GM19468 (cell line): Measurements from ENCODE around the gene CAPN10.

ENCODE experiments used
- ATAC-seq: cut with Tn5 transposase; IDR thresholded peaks from one replicate; pipeline ENCODE4 v1.9.1; 2021; ENCODE audit warnings: mild to moderate bottlenecking, moderate library complexity, moderate number of reproducible peaks; ENCODE audit not compliant: unreplicated experiment; ENCODE audit errors: extremely low read depth

The CAPN10 gene

GRCh38 chr2:240632306-240632721 is 45.8 kb downstream of the CAPN10 start:
- no peak for ATAC-seq

DNA sequence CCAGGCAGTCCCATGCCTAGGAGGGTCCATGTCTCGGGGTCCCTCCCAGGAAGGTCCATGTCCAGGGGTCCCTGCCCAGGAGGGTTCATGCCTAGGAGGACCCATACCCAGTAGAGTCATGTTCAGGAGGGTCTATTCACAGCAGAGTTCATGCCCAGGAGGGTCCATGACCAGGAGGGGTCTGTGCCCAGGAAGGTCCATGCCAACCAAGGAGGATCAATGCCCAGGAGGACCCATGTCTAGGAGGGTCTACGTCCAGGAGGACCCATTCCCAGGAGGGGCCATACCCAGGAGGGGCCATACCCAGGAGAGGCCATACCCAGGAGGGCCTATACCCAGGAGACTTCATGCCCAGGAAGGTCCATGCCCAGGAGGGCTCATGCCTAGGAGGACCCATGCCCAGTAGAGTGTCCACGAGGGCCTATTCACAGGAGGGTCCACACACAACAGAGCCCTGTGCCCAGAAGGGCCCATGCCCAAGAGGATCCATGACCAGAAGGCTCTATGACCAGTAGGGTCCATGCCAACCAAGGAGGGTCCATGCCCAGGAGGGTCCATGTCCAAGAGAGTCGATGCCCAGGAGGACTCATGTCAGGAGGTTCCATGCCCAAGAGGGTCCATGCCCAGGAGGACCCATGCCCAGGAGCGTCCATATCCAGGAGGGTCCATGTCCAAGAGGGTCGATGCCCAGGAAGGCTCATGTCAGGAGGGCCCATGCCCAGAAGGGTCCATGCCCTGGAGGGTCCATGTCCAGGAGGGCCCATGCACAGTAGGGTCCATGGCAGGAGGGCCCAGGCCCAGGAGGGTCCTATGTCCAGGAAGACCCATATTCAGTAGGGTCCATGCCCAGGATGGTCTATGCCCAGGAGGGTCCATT is 48.8 kb downstream of the CAPN10 start:
- ATAC-seq = no peak

DNA sequence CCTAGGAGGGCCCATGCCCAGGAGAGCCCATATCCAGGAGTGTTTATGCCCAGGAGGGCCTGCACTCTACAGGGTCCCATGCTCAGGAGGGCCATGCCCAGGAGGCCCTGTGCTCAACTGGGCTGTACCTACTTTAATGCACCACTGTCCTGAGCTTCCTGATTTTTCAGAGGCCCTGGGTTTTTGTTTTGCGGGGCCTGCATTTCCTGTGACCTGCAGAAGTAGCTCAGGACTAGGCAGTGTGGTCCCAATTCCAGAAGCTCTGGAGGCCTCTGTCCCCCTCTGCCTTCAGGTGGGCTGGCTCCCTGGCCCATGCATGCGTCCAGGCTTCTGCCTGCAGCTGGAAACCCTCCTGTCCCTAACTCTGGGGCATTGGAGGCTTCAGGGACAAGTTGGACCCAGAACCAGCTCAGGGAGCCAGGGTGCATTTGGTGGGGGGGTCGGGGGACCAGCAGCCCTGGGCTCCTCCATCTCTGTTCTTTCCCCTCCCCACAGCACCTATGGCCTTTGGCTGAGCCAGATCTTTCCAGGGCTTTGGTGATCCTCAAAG is 49.5 kb downstream of the CAPN10 start:
- no peak for ATAC-seq

DNA sequence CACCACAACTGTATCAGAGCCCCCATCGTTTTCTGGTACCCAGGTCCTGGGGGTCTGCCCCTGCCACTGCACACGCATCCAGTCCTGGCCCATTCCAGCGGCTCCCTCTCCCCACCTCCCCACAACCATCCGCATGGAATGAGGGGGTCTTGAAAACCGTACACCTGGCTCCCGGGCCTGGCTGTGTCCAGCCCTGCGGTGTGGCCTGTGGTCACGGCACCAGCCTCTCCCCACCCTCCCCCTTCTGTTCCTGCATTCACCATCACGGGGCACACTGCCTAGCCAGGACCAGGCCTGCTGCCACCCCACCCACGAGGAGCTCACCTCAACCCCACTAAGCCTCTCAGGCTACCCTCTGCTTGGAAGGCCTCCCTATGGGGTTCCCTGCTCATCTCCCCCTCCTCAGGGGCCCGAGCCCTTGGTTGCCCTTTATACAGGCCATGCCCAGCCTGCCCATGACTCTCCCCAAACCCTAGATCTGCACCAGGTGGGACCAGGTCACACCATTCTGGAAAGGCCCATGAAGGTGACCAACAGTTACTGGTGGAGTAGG is 50.1 kb downstream of the CAPN10 start:
- no peak for ATAC-seq

DNA sequence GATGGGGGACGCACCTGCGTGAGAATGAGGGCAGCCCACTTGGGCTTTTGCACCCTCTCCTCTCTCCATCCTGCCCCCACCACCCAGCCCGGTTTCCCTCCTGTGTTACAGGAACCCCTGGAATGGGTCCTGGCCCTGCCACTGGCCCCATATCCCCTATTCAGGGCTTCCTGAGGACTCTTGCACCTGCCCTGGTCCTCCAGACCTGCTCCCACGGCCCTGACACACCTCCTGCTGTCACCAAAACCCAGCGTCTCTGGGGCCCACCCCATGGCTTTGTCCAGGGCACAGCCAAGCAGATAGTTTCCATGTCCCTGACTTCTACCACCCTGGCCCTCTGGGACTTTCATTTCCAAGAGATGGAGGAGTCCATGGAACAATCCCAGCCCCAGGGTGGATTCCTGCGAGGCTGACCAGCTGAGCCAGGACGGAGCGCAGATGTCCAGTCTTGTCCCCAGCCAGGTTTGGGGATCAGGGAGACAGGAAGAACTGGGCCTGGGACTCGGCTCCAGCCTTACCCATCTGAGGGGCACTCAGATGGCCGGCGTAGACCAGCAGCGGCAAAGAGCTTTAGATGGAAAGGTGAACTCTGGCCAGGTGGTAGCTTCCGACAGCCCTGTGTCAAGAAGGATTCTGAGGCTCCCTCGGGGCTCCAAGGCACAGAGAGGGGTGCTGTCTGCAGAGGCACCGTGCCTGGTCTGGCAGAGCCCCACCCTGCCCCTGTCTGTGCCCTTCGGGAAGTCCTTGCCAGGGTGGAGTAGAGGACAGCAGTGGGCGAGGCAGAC is 50.8 kb downstream of the CAPN10 start:
- ATAC-seq = no peak

DNA sequence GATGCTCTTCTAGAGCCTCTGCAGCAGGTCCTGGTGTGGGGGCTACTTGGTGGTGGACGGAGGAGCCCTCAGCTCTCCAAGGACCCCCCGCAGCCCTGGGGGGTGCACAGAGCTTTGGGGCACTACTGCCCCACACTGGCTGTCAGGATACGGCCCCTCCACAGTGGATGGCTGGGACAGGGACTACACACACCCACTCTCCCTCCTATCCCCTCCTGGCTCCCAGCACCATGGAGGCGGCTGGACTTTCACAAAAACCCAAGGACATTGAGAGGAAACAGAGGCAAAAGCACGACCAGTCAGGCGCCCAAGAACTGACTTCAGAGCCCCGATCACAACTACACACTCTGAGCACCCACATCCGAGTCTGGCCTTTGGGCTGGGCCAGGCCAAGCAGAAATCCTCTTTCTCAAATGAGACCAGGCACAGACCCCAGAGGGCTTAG is 51.4 kb downstream of the CAPN10 start:
- ATAC-seq = no peak

GRCh38 chr2:240638512-240639160 is 52.1 kb downstream of the CAPN10 start:
- no peak for ATAC-seq

DNA sequence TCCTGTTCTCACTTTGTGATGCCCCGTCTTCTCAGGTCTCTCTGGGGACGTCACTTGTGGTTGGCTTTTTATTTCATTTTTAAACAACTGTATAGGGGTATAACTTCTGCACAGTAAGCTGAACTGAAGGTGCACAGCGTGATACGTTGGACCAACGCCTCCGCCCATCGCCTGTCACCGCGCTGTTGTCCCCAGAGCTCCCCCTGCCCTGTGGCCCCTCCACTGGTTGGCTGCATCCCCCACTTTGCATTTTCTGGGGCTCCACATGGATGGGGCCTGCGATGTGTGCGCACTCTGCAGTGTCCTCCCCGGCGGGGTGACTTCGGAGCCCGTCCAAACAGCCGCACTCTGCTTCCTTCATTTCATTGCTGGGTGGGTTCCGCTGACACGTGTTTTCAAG is 53.0 kb downstream of the CAPN10 start:
- ATAC-seq = no peak

DNA sequence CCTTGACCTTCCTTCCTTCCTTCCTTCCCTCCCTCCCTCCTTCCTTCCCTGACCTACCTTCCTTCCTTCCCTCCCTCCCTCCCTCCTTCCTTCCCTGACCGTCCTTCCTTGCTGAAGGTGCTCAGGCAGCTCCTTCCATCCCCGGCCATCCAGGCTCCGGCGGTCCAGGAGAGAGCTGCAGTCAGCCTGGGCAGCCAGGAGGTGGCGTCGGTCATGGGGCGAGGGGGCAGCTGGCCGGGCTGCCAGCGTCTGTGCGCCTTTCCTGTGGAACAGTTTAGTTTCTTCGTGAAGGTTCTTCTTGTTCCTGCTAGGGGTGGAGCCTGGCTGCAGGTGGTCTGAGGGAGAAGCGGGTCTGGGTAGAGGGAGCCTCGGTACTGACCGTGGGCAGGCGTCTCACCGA is 54.4 kb downstream of the CAPN10 start:
- no peak for ATAC-seq

GRCh38 chr2:240642061-240642805 is 55.7 kb downstream of the CAPN10 start:
- ATAC-seq = no peak

GRCh38 chr2:240642806-240643092 is 56.2 kb downstream of the CAPN10 start:
- no peak for ATAC-seq

GRCh38 chr2:240643093-240643810 is 56.7 kb downstream of the CAPN10 start:
- no peak for ATAC-seq

GRCh38 chr2:240643811-240644150 is 57.2 kb downstream of the CAPN10 start:
- ATAC-seq = no peak

DNA sequence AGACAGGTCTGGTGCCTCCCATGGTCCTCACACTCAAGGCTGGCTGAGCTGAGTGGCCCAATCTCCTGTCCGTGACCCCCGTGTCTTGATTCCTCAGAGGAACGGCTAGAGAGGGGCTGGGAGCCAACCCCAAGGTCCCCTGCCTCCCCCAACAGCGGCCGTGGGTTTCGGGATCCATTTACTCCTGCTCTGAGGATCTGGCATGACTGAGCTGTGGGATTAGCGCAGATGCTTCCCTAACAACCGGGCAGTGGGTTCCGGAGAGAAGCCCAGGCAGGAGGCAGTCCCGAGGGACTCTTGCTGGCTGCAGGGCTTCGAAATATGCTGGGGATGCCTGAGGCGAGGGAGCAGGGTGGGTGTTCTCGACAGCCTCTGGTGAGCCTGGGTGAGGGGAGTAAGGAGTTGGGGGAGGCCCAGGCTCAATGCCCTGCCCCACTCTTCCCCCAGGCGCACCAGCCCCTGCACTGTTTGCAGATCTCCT is 57.7 kb downstream of the CAPN10 start:
- no peak for ATAC-seq

DNA sequence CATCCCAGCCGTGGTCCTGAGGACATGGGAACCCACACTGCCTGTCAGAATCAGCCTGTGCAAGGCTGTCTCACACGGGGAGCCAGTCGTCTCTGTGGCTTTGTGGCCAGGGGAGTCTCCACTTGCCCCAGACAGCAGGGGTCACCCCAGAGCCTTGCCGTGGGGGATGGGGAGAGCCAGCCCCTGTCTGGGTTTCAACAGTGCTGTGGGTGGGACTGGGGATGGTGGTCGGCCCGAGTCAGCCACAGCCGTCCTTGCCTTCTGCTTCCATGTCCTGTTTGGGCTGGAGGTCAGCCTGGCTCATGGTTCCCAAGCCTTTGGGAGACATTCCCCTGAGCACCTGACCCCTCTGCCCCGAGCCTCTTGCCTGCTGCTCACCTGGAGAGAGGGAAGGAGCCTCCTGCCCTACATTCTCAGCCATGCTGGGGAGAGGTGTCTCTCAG is 58.3 kb downstream of the CAPN10 start:
- ATAC-seq = no peak

DNA sequence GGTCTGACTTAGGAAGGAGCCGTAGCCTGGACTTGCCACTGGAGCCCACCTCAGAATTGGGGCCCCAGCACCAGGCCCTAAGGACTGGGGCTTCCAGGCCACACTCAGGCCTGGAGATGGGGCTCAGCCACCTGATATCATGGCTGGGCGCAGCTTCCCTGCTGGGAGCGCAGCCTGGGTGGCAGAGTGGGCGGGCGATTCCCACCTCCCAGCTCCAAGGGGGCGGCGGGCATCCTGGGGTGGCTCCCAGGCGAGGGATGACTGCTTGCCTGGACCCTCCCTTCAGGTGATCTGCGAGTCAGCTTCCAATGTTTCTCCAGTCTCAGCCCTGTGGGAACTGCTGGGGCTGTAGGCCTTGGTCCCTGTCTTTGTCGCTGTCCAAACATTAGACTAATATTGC is 58.8 kb downstream of the CAPN10 start:
- ATAC-seq = no peak

DNA sequence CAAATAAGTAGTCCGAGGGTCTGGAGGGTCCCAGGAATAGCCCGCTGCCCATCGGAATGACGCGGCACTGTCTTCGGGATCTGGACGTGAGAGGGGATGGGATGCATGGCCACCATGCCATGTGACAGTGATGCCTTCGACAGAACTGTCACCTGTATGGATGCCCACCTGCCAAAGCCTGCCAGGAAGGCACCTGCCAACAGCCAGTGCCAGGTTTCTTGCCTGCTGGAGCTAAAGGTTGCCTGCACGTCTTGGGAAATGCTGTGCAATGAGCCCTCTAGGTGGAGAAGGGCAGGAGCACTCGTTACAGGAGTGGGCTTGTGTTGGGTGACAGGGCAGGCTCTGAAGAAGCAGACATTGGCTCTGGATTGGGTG is 59.3 kb downstream of the CAPN10 start:
- ATAC-seq = no peak

- no peak for ATAC-seq
These were observed 59.8 kb downstream of the CAPN10 start for GRCh38 chr2:240646176-240646899.
